ENCODE data around the gene PCF11.

DNA sequence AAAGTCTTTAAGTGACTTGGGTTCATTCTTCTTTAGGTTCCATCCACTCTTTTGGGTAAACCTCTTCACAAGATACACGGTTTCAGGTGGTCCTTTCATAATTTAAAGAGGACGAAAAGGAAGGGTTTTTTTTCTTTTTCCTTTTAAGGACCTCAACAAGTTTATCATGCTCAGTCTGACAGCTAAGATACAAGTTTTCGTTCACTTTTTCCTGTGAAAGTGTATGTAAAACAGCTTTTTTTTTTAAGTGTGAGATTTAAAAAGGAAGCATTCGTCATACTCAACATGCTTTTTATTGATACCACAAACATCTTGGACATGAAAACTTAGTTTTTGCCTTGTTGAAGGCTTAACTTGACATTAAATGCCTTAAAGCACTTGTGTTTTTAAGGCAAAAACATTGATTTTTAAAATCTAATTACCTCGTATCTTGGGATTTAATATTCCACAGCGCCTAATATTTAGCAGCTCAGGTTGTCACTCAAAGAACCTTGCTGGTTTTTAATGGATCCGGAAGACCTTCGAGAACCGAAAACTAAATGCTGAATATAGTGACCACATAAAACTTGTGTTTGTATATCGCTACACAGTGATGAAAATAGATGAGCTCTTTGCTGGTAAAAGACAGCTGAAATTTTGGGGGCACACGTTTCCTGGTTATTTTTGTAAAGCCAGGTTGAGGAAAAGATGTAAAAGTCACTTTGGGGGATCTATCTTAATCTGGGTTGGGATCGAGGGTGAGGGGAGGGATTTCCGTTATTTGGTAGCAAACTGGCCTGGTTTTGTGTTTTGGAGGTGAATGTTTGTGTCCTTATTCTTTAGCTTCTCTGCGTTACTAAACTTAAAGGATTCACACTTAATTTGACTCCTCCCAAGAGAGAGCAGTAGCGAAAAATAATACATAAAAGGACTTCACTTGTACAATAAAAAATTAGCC lies 2.3 kb downstream of the PCF11 start:
- TF ChIP-seq CTCF (conservative IDR thresholded peaks at IDR 0.05; ENCODE audit: low read depth, low read length) (no peak), EZH2phosphoT487 (IDR thresholded peaks at IDR 0.05; ENCODE audit: borderline replicate concordance, low read length) (no peak)
